B cell (primary cell): ENCODE results near the gene VWA1. TPM values are rescaled to one million over a fixed set of nuclear protein-coding genes. Genes with fewer than 3 reads are reported as not detected.
"Not testable (repeated sequence)": the region's sequence is repeated elsewhere in the genome, so short reads cannot be mapped to it uniquely, and the experiment has no call there.

Experiments
- ATAC-seq: fragments of 200-7000 bp; cut with Tn5 transposase; one replicate; pipeline ENCODE4 v1.10.0; 2021; ENCODE audit warnings: low read depth, mild to moderate bottlenecking, moderate number of reproducible peaks, moderate library complexity
- CTCF ChIA-PET: fragments of 350-600 bp; sonication (Branson Sonifier 250); formaldehyde crosslinking; loops from one replicate; lab custom pipeline; 2021; ENCODE audit warnings: antibody characterized with exemption, inconsistent platforms; lab: Charles Lee
- POLR2A ChIA-PET: fragments of 350-600 bp; sonication (Branson Sonifier 250); formaldehyde crosslinking; loops from one replicate; lab custom pipeline; 2021; ENCODE audit warnings: antibody characterized with exemption; lab: Charles Lee
- DNase-seq: peaks from one replicate; pipeline ENCODE4 v3.0.0; 2013
- H2AFZ ChIP-seq: 2 replicates; pipeline ENCODE4 v1.6.1; 2012; ENCODE audit warnings: mild to moderate bottlenecking, low read depth, low read length; ENCODE audit not compliant: insufficient read depth, poor library complexity, severe bottlenecking
- H3K27ac ChIP-seq, 2 donors: 1 replicate in 1 of 2; 2 replicates in 1 of 2; pipeline ENCODE4 v1.5.1; 2012 to 2013; ENCODE audit warnings: low read length in 2 of 2, mild to moderate bottlenecking in 2 of 2, moderate library complexity in 1 of 2
- H3K27me3 ChIP-seq, 4 experiments: fragments of 200-600 bp in 1 of 4; sonication (generic) in 1 of 4; replicated peaks in 1 of 4; 1 replicate in 2 of 4; 2 replicates in 2 of 4; pipeline versions ENCODE4 v1.6.1 to v1.7.0; 2013 to 2016; ENCODE audit warnings: low read length in 3 of 4, mild to moderate bottlenecking in 2 of 4, mixed read lengths in 1 of 4, moderate library complexity in 1 of 4; ENCODE audit not compliant: insufficient read depth in 4 of 4, control insufficient read depth in 3 of 4; ENCODE audit errors: control extremely low read depth in 1 of 4
- H3K36me3 ChIP-seq, 2 experiments: replicated peaks in 1 of 2; 1 replicate in 1 of 2; 2 replicates in 1 of 2; pipeline versions ENCODE4 v1.6.1 to v1.7.1; 2013; ENCODE audit warnings: low read length in 1 of 2; ENCODE audit not compliant: insufficient read depth in 2 of 2, control insufficient read depth in 1 of 2; ENCODE audit errors: control extremely low read depth in 1 of 2, extremely low read depth in 1 of 2
- H3K4me1 ChIP-seq, 2 donors: fragments of 200-600 bp in 1 of 2; sonication (generic) in 1 of 2; 1 replicate in 1 of 2; 2 replicates in 1 of 2; pipeline versions ENCODE4 v1.5.1 to v1.6.1; 2013 to 2017; ENCODE audit warnings: low read length in 2 of 2; ENCODE audit not compliant: control insufficient read depth in 2 of 2, insufficient read depth in 2 of 2
- H3K4me2 ChIP-seq: replicated peaks from 2 replicates; pipeline ENCODE3; 2012; ENCODE audit warnings: mild to moderate bottlenecking, low read depth, low read length; ENCODE audit not compliant: poor library complexity, severe bottlenecking
- H3K4me3 ChIP-seq, 5 experiments: fragments of 200-600 bp in 1 of 5; sonication (generic) in 1 of 5; 1 replicate in 3 of 5; 2 replicates in 2 of 5; pipeline versions ENCODE4 v1.5.1 to v1.7.0; 2011 to 2016; ENCODE audit warnings: low read length in 4 of 5, mild to moderate bottlenecking in 4 of 5, low read depth in 2 of 5, control low read depth in 1 of 5, moderate library complexity in 1 of 5; ENCODE audit not compliant: insufficient read depth in 1 of 5; ENCODE audit errors: control extremely low read depth in 1 of 5, extremely low read depth in 1 of 5
- H3K79me2 ChIP-seq: fragments of 200-600 bp; sonication (generic); one replicate; pipeline ENCODE4 v1.6.0; 2016; ENCODE audit warnings: low read length; ENCODE audit not compliant: control insufficient read depth, insufficient read depth
- H3K9ac ChIP-seq: fragments of 200-600 bp; sonication (generic); 2 replicates; pipeline ENCODE4 v1.6.1; 2017; ENCODE audit warnings: mild to moderate bottlenecking, low read length, moderate library complexity
- H3K9me3 ChIP-seq, 3 donors: one replicate each; pipeline versions ENCODE4 v1.6.1 to v1.7.1; 2013; ENCODE audit warnings: low read length in 2 of 3; ENCODE audit not compliant: control insufficient read depth in 2 of 3, insufficient read depth in 1 of 3; ENCODE audit errors: control extremely low read depth in 1 of 3
- H4K20me1 ChIP-seq: 2 replicates; pipeline ENCODE4 v1.6.0; 2012; ENCODE audit warnings: mild to moderate bottlenecking, low read length; ENCODE audit not compliant: insufficient read depth, control insufficient read depth, poor library complexity, severe bottlenecking
- H3K27ac Mint-ChIP-seq: one replicate; pipeline ENCODE4 v1.8.0; 2021; ENCODE audit warnings: mixed read lengths
- H3K27me3 Mint-ChIP-seq: one replicate; pipeline ENCODE4 v1.8.0; 2021; ENCODE audit warnings: mixed read lengths
- H3K4me1 Mint-ChIP-seq: one replicate; pipeline ENCODE4 v1.8.0; 2021; ENCODE audit warnings: mixed read lengths
- H3K4me3 Mint-ChIP-seq: one replicate; pipeline ENCODE4 v1.8.0; 2021; ENCODE audit warnings: mixed read lengths
- H3K9me3 Mint-ChIP-seq: one replicate; pipeline ENCODE4 v1.8.0; 2022; ENCODE audit warnings: mixed read lengths; ENCODE audit not compliant: insufficient read depth
- EZH2 ChIP-seq: IDR thresholded peaks from 2 replicates; pipeline ENCODE4 v1.6.1; 2012; ENCODE audit warnings: borderline replicate concordance, low read depth, mild to moderate bottlenecking, moderate library complexity, low read length; ENCODE audit not compliant: insufficient read depth, poor library complexity, severe bottlenecking
- WGBS: methylation state at CpG from one replicate; pipeline ENCODE4 v1.1.5; 2013; ENCODE audit warnings: missing lambda C conversion rate; ENCODE audit not compliant: insufficient coverage; 5-methylcytosine and 5-hydroxymethylcytosine counted together
- intact Hi-C: fragments of 100-400 bp; cut with micrococcal nuclease; formaldehyde crosslinking; loops from one replicate; pipeline ENCODE4 v1.10.0; 2022
- polyA plus RNA-seq: library from polyadenylated mRNA; depleted of rRNA; stranded (reverse); fragments of >200 nt; gene quantifications from 2 replicates; pipeline ENCODE4 v1.2.3, GENCODE V29; 2012
- total RNA-seq, 2 donors: library from RNA; stranded (reverse); fragments of 120-200 nt in 1 of 2; gene quantifications; 1 replicate in 1 of 2; 2 replicates in 1 of 2; pipeline versions ENCODE4 v1.2.3 to v1.2.4, GENCODE V29; 2013 to 2022
- TF ChIP-seq, protein P1 (sequence below): fragments of 200-600 bp; IDR thresholded peaks from one replicate; pipeline ENCODE4 v1.8.0; 2022; ENCODE audit warnings: antibody characterized with exemption, mild to moderate bottlenecking

The VWA1 gene
- total and polyA plus RNA-seq, 2 donors (not counting 1 experiment from before 2014, with no cell fraction given), result 0.09 TPM; not detected in 1

DNA sequence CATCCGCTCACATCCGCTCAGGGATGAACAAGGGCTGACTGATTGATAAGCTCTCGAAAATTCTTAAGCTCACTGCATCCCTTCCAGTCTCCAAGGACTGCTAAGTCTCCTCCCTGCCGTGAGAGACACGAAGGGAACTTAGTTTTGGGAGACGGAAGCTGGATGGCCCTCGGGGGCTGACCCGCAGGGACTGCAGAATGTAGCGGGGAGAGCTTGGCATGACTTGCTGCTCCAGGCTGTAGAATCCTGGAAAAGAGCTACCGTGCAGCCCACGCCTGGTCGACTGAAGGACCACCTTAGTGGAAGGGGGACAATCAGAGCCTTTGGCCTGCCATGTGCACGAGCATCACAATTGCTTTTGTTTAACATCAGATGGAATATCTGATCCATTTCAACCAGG lies 19.7 kb upstream of the VWA1 start:
- WGBS, result 88% methylated on average over 9 of the region's 13 CpGs
- no peak overlapping the region for H2AFZ ChIP-seq
- H3K4me1 ChIP-seq, result no peaks in the 10 kb centered on the region
- no peak overlapping the region for H3K4me2 ChIP-seq
- H3K9ac ChIP-seq, result no peak overlapping the region
- Mint-ChIP-seq H3K27me3 (no peaks in the 10 kb centered on the region), H3K4me3 (no peak overlapping the region), H3K9me3 (no peaks in the 10 kb centered on the region), H3K4me1 (peaks cover 5% of the 10 kb centered on the region), H3K27ac (no peak overlapping the region)
- no peaks in the 10 kb centered on the region for H4K20me1 ChIP-seq
- H3K36me3 ChIP-seq, result no peaks in the 10 kb centered on the region
- TF ChIP-seq, protein P1, sequence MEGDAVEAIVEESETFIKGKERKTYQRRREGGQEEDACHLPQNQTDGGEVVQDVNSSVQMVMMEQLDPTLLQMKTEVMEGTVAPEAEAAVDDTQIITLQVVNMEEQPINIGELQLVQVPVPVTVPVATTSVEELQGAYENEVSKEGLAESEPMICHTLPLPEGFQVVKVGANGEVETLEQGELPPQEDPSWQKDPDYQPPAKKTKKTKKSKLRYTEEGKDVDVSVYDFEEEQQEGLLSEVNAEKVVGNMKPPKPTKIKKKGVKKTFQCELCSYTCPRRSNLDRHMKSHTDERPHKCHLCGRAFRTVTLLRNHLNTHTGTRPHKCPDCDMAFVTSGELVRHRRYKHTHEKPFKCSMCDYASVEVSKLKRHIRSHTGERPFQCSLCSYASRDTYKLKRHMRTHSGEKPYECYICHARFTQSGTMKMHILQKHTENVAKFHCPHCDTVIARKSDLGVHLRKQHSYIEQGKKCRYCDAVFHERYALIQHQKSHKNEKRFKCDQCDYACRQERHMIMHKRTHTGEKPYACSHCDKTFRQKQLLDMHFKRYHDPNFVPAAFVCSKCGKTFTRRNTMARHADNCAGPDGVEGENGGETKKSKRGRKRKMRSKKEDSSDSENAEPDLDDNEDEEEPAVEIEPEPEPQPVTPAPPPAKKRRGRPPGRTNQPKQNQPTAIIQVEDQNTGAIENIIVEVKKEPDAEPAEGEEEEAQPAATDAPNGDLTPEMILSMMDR, result no peak
- TF ChIP-seq EZH2, result no peak
- peaks cover 0 to 7% (median under 1%) of the 10 kb centered on the region in 4 experiments for H3K27me3 ChIP-seq
- peaks cover 11% of the 10 kb centered on the region for H3K79me2 ChIP-seq
- CTCF ChIA-PET, result interaction anchor here (0.6 to 1.3 kb wide), 3 partner anchors 17 to 133 kb away, joined by 3 read pairs; partner anchors contain the start of gene CCNL2
- no peak overlapping the region for H3K27ac ChIP-seq
- POLR2A ChIA-PET, result no interaction called here
- H3K4me3 ChIP-seq, result no peak overlapping the region
- H3K9me3 ChIP-seq, result no peaks in the 10 kb centered on the region
- no peak for DNase-seq
- ATAC-seq, result no peak
- intact Hi-C loops, result no loop called here

GRCh38 chr1:1417396-1417795 lies 18.1 kb upstream of the VWA1 start:
- H4K20me1 ChIP-seq, ATAC-seq, H3K9me3 ChIP-seq, POLR2A ChIA-PET, H3K27ac Mint-ChIP-seq, H3K27ac ChIP-seq, H3K9ac ChIP-seq, H3K4me3 Mint-ChIP-seq, H3K4me1 ChIP-seq, DNase-seq, H3K79me2 ChIP-seq, H2AFZ ChIP-seq, H3K27me3 Mint-ChIP-seq, H3K4me2 ChIP-seq, H3K4me3 ChIP-seq, H3K9me3 Mint-ChIP-seq, CTCF ChIA-PET, H3K36me3 ChIP-seq, H3K4me1 Mint-ChIP-seq, intact Hi-C loops: not testable (repeated sequence)
- WGBS, result 100% methylated on average over 1 of the region's 5 CpGs
- peaks cover 0 to 20% (median 3%) of the 10 kb centered on the region in 4 experiments for H3K27me3 ChIP-seq

DNA sequence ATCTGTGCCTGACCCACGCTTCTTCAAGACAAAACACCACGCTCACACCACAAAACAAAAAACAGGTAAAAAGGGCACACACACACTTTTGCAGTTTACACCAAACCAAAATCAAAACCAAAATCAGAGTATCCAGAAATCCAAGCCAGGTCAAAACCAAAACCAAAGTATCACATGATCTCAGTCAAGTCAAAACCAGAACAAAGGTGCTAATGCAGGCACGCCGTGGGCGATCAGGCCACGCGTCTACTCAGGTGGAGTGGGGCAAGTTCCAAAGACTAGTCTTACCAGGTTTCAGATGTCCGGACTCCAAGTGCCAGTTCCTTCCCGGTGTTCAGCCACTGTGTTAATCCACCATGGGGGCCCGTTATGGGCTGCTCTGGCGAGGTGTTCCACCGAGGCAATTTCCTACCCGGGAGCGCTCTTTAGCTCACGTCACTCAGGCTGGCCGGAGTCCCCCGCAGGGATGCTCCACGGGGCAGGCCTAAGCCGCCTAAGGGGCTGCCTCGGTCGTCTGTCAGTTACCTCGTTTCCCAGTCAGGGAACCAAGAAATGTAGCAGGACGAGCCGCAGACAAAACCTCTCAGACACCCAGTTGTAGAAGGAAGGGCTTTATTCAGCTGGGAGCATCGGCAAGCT lies 17.5 kb upstream of the VWA1 start:
- ATAC-seq, H3K4me2 ChIP-seq, H3K4me3 Mint-ChIP-seq, POLR2A ChIA-PET, H3K27me3 Mint-ChIP-seq, DNase-seq, H3K27ac Mint-ChIP-seq, intact Hi-C loops, H3K9me3 Mint-ChIP-seq, H2AFZ ChIP-seq, H4K20me1 ChIP-seq, CTCF ChIA-PET, H3K79me2 ChIP-seq, H3K27ac ChIP-seq, H3K4me3 ChIP-seq, H3K9ac ChIP-seq, H3K9me3 ChIP-seq, H3K4me1 ChIP-seq, H3K36me3 ChIP-seq, H3K4me1 Mint-ChIP-seq: not testable (repeated sequence)
- peaks cover 0 to 23% (median 3%) of the 10 kb centered on the region in 4 experiments for H3K27me3 ChIP-seq
- WGBS, result 88% methylated on average over 23 of the region's 25 CpGs
